Gastrocnemius medialis (tissue), 4 donors: ENCODE results near the gene GRIN2A.

Experiments
- POLR2A ChIP-seq, 2 donors: fragments of 450-650 bp; IDR thresholded peaks; one replicate each; pipeline ENCODE4 v1.6.1; 2017; ENCODE audit warnings: antibody characterized with exemption in 2 of 2, mild to moderate bottlenecking in 2 of 2, moderate library complexity in 2 of 2
- TF ChIP-seq, protein P1 (sequence below), 5 experiments: fragments of 450-650 bp in 3 of 5; fragments of 200-600 bp in 2 of 5; sonication (generic) in 2 of 5; IDR thresholded peaks in 4 of 5; conservative IDR thresholded peaks in 1 of 5; 1 replicate in 4 of 5; 2 replicates in 1 of 5; pipeline ENCODE4 v1.5.1; 2016 to 2019; ENCODE audit warnings: antibody characterized with exemption in 5 of 5, mild to moderate bottlenecking in 3 of 5, moderate library complexity in 3 of 5

DNA sequence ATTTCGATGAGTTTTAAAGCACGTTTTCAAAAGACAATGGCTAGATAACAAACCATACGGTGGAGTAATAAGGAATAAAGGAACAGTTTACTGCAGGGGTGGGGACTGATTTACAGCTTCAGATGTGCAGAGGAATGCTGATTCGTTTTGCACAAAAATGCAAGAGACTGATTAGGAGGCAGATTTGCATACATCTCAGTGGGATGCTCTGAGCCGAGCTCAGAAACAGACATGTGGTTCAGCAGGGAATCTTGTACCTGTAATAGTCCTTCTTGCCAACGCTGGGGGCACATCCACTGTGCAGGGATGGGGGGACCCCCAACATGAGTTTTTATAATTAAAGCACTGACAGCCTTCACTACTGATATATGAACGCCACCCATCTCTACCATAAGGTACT is 308.0 kb downstream of the GRIN2A start:
- TF ChIP-seq, protein P1, sequence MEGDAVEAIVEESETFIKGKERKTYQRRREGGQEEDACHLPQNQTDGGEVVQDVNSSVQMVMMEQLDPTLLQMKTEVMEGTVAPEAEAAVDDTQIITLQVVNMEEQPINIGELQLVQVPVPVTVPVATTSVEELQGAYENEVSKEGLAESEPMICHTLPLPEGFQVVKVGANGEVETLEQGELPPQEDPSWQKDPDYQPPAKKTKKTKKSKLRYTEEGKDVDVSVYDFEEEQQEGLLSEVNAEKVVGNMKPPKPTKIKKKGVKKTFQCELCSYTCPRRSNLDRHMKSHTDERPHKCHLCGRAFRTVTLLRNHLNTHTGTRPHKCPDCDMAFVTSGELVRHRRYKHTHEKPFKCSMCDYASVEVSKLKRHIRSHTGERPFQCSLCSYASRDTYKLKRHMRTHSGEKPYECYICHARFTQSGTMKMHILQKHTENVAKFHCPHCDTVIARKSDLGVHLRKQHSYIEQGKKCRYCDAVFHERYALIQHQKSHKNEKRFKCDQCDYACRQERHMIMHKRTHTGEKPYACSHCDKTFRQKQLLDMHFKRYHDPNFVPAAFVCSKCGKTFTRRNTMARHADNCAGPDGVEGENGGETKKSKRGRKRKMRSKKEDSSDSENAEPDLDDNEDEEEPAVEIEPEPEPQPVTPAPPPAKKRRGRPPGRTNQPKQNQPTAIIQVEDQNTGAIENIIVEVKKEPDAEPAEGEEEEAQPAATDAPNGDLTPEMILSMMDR (IDR thresholded peaks at IDR 0.05 in 4 of 5, conservative IDR thresholded peaks at IDR 0.05 in 1 of 5): no peak
- no peak for TF ChIP-seq POLR2A (IDR thresholded peaks at IDR 0.05)
